HG03565 (cell line): Measurements from ENCODE around the gene SBNO2.

Experiments used
- ATAC-seq: cut with Tn5 transposase; IDR thresholded peaks from one replicate; pipeline ENCODE4 v1.9.1; 2021; ENCODE audit warnings: mild to moderate bottlenecking, moderate library complexity; ENCODE audit not compliant: unreplicated experiment

The SBNO2 gene

DNA sequence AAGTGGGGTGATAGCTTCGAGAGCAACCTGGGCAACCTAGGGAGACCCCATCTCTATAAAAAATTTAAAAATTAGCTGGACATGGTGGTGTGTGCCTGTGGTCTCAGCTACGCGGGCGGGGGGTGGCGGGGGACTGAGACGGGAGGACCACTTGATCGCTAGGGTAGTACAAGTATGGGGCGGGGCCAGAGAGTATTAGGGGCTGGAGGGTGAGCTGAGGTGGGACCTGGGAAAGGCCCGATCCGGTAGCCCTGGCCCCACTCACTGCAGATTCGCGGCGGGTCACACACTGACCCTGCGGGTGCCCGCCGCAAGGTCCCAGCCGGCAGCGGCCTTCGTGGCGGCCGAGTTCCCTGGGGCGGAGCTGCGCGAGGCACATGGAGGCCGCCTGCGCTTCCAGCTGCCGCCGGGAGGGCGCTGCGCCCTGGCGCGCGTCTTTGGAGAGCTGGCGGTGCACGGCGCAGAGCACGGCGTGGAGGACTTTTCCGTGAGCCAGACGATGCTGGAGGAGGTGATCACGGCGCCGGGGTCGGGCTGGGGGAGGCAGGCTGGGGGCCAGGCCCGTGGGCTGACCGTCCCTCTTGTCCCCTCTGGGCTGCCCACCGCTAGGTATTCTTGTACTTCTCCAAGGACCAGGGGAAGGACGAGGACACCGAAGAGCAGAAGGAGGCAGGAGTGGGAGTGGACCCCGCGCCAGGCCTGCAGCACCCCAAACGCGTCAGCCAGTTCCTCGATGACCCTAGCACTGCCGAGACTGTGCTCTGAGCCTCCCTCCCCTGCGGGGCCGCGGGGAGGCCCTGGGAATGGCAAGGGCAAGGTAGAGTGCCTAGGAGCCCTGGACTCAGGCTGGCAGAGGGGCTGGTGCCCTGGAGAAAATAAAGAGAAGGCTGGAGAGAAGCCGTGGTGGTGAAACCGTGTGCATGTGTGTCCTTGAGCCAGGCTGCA, 109.1 kb downstream of the SBNO2 start:
- no peak for ATAC-seq

DNA sequence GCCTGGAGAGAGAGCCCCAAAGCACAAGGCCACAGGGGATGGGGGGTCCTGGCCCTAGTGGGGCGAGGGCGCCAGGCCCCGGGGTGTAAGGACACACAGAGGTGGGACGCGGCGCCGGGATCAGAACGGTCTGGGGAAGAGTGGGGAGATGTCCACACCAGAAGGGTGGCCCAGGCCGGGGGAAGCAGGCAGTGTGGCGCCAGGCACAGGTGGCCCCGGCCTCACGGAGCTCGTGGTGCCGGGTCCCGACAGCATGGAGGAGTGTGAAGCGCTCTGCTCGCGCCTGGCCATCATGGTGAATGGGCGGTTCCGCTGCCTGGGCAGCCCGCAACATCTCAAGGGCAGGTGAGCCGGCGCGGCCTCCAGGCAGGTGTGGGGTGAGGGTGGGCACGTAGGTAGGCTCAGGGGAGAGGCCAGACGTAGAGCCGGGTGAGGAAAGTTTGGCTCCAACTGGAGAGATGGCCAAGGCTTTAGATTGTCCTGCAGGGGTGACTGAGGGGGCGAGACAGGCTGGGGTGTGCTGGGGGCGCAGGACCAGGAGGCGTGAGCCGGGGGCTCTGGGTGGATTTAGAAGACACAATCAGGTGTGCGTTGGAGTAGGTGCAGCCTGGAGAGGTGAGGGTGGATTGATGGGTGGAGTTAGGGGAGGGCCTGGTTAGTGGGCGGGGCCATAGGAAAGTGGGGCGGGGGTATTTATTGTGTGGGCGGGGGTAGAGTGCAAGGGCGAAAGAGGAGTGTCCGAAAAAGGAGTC, 110.0 kb downstream of the SBNO2 start:
- no peak for ATAC-seq

DNA sequence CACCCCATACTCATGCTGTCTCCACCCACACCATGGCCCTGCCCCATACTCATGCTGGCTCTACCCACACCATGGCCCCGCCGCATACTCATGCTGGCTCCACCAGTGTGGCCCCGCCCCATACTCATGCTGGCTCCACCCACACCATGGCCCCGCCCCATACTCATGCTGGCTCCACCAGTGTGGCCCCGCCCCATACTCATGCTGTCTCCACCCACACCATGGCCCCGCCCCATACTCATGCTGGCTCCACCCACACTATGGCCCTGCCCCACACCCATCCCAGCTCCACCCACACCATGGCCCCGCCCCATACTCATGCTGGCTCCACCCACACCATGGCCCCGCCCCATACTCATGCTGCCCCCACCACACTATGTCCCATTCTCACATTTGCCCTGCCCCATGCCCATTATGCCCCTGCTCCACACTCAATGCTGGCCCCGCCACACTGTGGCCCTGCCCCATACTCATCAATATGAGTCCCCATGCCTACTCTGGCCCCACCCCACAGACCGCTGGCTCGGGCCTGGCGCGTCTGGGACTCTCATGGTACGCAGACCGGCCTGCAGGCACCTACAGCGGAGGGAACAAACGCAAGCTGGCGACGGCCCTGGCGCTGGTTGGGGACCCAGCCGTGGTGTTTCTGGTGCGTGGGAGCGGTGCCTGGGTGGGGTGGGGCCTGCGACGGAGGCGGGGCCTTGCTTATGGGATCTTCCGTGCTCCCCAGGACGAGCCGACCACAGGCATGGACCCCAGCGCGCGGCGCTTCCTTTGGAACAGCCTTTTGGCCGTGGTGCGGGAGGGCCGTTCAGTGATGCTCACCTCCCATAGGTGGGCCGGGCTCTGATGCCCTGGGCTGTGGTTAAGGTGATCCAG, 110.8 kb downstream of the SBNO2 start:
- no peak for ATAC-seq

DNA sequence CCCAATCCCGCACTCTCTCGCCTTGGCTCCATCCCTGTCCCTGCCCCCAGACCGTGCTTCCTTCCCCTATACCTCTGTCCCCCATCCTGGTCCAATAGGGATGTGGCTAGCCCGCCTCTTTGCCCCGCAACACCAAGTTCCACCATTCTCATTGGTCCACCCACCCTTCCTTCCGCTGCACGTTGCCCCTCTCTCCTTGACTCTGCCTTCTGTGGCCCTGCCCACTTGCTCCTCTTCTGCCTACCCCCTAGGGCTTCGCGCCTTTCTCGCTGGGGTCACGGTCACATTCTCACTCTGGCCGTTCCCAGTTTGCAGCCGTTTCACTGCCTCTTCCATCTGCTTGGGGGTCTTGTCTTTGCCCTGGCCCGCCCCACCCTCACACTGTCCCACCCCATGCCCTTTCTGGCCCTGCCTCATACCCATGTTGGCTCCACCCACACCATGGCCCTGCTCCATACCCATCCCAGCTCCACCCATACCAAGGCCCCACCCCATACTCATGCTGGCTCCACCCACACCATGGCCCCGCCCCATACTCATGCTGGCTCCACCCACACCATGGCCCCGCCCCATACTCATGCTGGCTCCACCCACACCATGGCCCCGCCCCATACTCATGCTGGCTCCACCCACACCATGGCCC, 111.6 kb downstream of the SBNO2 start:
- no peak for ATAC-seq

DNA sequence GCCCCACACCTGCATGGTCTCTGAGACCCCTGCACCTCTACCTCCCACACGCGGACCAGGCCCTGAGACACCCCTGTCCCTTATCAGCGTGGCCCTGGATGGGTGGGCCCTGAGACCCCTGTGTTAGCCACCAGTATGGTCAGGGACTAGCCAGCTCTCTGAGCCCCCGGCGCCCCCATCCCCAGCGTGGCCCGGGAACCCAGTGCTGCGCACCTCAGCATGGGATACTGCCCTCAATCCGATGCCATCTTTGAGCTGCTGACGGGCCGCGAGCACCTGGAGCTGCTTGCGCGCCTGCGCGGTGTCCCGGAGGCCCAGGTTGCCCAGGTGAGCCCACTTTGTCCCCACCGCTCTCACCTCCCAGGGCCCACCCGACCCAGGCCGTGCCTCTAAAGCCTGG, 112.1 kb downstream of the SBNO2 start:
- no peak for ATAC-seq

DNA sequence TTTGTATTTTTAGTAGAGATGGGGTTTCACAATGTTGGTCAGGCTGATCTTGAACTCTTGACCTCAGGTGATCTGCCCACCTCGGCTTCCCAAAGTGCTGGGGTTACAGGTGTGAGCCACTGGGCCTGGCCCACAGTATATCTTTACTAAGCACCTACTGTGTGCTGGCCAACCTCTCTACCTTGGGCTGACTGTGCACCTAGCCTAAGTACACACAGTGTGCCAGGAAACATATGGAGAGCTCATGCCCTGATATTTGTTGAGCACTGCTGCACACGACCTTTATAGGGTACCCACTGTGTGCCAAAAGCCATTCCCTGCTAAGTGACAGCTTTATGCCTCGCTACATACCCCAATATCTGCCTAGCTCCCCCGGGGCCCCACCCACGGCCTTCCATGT, 113.4 kb downstream of the SBNO2 start:
- ATAC-seq, result no peak

DNA sequence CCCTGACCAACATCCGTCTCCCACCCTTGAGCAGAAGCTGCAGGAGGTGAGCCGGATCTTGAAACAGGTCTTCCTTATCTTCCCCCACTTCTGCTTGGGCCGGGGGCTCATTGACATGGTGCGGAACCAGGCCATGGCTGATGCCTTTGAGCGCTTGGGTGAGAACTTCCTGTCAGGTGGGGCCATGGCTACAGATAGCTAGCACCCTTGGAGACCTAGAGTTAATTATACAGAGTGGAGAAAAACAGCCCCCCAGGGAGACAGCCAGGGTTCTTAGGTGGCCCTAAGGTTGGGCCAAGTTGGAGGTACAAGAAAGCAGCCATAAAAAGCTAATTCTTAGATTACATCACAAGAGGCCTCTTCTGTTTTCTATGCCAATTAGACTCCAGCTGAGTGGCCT, 116.0 kb downstream of the SBNO2 start:
- ATAC-seq, result no peak
